Measurements from ENCODE around the gene CENPS. TPM values are rescaled to one million over a fixed set of nuclear protein-coding genes. Genes with fewer than 3 reads are reported as not detected.

CENPS gene
- total and polyA plus RNA-seq, 2 of the 13 experiments (the other 11 are each of a cell fraction or from before 2014, with no cell fraction given), result 3.3 to 22.0 TPM

- no peak overlapping the region for H3K27ac ChIP-seq (ENCODE audit: extremely low read length, insufficient read depth, low read length)
- H4K20me1 ChIP-seq (ENCODE audit: insufficient read depth, low read length), result no peaks in the 10 kb centered on the region
- no peaks in the 10 kb centered on the region for H3K79me2 ChIP-seq (ENCODE audit: insufficient read depth, low read length)
- H3K9me3 ChIP-seq (ENCODE audit: low read length), result no peaks in the 10 kb centered on the region
- in situ Hi-C loops (cut with HindIII; ENCODE audit: extremely low pct_ligation_motif_present, low pct_unique_long_range_greater_than_20kb), result loop anchor here (10.0 kb wide), 1 partner anchor 91 kb away; the partner anchor contains the start of genes DFFA and PEX14
- no peak for ATAC-seq
- no peak overlapping the region for H3K4me2 ChIP-seq (ENCODE audit: low read depth, low read length)
- intact Hi-C loops (cut with micrococcal nuclease; ENCODE audit: unreplicated experiment), result no loop called here
- H3K36me3 ChIP-seq (replicated peaks in 1 of 2; ENCODE audit: control insufficient read depth in 1 of 2, insufficient read depth in 2 of 2, low read length in 2 of 2), result peaks cover 0 to 11% of the 10 kb centered on the region in 2 experiments; a peak in 3 of 5 replicates
- FAIRE-seq, result no peak
- BruUV-seq (replicated peaks), result no TSS peak
- peaks cover 49% of the 10 kb centered on the region for H3K4me1 ChIP-seq (ENCODE audit: insufficient read depth, low read length)
- POLR2A ChIA-PET, result no interaction called here
- no peaks in the 10 kb centered on the region for H3K27me3 ChIP-seq (ENCODE audit: control insufficient read depth in 1 of 2, insufficient read depth in 2 of 2, low read length in 2 of 2)
- no peak overlapping the region for H3K4me3 ChIP-seq (replicated peaks in 1 of 3; ENCODE audit: insufficient read depth in 1 of 3, low read depth in 2 of 3, low read length in 3 of 3)
- no peak for TF ChIP-seq ZNF83 (CRISPR knock-in tag; IDR thresholded peaks at IDR 0.05; ENCODE audit: borderline replicate concordance)
- TF ChIP-seq ZNF121 (CRISPR knock-in tag; IDR thresholded peaks at IDR 0.05), result peak; percentile 51; the same call in 1 of the 2 replicates
- H2AFZ ChIP-seq (ENCODE audit: low read length), result no peak overlapping the region
- no peak for DNase-seq (ENCODE audit: low spot score)
- 82% methylated on average over 4 of the region's 4 CpGs for whole genome bisulfite sequencing (ENCODE audit: low lambda C conversion rate)
- H3K9ac ChIP-seq (ENCODE audit: insufficient read depth, low read depth, low read length), result no peak overlapping the region
- CTCF ChIA-PET (ENCODE audit: low intra/inter-chr PET ratio, low total read pairs), result no interaction called here
These were observed 46.6 kb upstream of the CENPS start for GRCh38 chr1:10383630-10384029.

DNA sequence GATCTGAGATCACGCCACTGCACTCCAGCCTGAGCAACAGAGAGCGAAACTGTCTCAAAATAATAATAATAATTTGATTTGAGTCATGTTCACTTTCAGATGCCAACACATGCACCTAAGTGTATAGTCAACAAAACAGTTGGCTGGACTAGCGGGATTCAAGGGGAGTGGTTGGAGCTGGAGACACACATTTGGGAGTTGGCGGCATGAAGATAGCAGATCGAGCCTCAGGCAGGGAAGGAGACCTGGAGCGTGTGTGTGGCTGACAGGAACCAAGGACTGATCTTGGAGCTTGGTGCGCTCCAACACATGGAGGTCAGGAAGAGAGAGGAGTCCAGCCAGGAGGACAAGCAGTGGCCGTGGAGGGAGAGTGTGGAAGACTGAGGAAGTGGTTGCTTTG is 46.0 kb upstream of the CENPS start:
- in situ Hi-C loops (cut with HindIII; ENCODE audit: extremely low pct_ligation_motif_present, low pct_unique_long_range_greater_than_20kb), result loop anchor here (10.0 kb wide), 1 partner anchor 91 kb away; the partner anchor contains the start of genes DFFA and PEX14
- no TSS peak for BruUV-seq (replicated peaks)
- WGBS (ENCODE audit: low lambda C conversion rate), result 95% methylated on average over 8 of the region's 8 CpGs
- ChIA-PET CTCF (ENCODE audit: low intra/inter-chr PET ratio, low total read pairs) (no interaction called here), POLR2A (no interaction called here)
- TF ChIP-seq ZNF678 (CRISPR knock-in tag; IDR thresholded peaks at IDR 0.05), result no peak
- TF ChIP-seq, protein P1, sequence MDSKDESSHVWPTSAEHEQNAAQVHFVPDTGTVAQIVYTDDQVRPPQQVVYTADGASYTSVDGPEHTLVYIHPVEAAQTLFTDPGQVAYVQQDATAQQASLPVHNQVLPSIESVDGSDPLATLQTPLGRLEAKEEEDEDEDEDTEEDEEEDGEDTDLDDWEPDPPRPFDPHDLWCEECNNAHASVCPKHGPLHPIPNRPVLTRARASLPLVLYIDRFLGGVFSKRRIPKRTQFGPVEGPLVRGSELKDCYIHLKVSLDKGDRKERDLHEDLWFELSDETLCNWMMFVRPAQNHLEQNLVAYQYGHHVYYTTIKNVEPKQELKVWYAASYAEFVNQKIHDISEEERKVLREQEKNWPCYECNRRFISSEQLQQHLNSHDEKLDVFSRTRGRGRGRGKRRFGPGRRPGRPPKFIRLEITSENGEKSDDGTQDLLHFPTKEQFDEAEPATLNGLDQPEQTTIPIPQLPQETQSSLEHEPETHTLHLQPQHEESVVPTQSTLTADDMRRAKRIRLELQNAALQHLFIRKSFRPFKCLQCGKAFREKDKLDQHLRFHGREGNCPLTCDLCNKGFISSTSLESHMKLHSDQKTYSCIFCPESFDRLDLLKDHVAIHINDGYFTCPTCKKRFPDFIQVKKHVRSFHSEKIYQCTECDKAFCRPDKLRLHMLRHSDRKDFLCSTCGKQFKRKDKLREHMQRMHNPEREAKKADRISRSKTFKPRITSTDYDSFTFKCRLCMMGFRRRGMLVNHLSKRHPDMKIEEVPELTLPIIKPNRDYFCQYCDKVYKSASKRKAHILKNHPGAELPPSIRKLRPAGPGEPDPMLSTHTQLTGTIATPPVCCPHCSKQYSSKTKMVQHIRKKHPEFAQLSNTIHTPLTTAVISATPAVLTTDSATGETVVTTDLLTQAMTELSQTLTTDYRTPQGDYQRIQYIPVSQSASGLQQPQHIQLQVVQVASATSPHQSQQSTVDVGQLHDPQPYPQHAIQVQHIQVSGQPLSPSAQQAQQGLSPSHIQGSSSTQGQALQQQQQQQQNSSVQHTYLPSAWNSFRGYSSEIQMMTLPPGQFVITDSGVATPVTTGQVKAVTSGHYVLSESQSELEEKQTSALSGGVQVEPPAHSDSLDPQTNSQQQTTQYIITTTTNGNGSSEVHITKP (CRISPR knock-in tag; IDR thresholded peaks at IDR 0.05; ENCODE audit: low read depth), result no peak
- Histone ChIP-seq H3K9ac (ENCODE audit: insufficient read depth, low read depth, low read length) (no peak overlapping the region), H3K9me3 (ENCODE audit: low read length) (no peaks in the 10 kb centered on the region), H2AFZ (ENCODE audit: low read length) (no peak overlapping the region), H3K4me3 (replicated peaks in 1 of 3; ENCODE audit: insufficient read depth in 1 of 3, low read depth in 2 of 3, low read length in 3 of 3) (no peak overlapping the region), H3K79me2 (ENCODE audit: insufficient read depth, low read length) (no peaks in the 10 kb centered on the region), H3K36me3 (replicated peaks in 1 of 2; ENCODE audit: control insufficient read depth in 1 of 2, insufficient read depth in 2 of 2, low read length in 2 of 2) (peaks cover 0 to 5% of the 10 kb centered on the region in 2 experiments; a peak in 2 of 5 replicates), H4K20me1 (ENCODE audit: insufficient read depth, low read length) (no peaks in the 10 kb centered on the region), H3K27me3 (ENCODE audit: control insufficient read depth in 1 of 2, insufficient read depth in 2 of 2, low read length in 2 of 2) (no peaks in the 10 kb centered on the region), H3K4me2 (ENCODE audit: low read depth, low read length) (no peak overlapping the region), H3K27ac (ENCODE audit: extremely low read length, insufficient read depth, low read length) (no peak overlapping the region), H3K4me1 (ENCODE audit: insufficient read depth, low read length) (peaks cover 55% of the 10 kb centered on the region)
- ATAC-seq (no peak), DNase-seq (ENCODE audit: low spot score) (no peak), FAIRE-seq (no peak)
- intact Hi-C loops (cut with micrococcal nuclease; ENCODE audit: unreplicated experiment), result no loop called here
